ENCODE data around the gene MED27.

Gene MED27

DNA sequence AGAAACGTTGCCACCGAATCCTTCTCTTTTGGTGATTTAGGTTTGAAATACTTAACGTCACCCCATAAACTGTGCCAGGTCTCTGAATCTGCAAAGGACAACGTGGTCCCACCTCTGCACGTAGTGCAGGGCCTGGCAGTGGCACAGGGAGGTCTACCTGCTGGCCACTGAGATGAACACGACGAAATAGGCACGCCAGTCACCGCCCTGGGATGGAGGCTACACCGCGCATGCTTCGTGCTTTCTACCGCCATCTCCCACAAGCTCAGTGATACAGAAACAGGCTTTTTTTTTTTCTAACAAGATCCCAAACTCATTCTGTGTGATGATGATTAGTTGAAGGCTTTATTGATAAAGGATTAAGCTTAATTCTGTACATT, 199.8 kb downstream of the MED27 start:
- DNase-seq (ENCODE audit: low read depth): no peak

DNA sequence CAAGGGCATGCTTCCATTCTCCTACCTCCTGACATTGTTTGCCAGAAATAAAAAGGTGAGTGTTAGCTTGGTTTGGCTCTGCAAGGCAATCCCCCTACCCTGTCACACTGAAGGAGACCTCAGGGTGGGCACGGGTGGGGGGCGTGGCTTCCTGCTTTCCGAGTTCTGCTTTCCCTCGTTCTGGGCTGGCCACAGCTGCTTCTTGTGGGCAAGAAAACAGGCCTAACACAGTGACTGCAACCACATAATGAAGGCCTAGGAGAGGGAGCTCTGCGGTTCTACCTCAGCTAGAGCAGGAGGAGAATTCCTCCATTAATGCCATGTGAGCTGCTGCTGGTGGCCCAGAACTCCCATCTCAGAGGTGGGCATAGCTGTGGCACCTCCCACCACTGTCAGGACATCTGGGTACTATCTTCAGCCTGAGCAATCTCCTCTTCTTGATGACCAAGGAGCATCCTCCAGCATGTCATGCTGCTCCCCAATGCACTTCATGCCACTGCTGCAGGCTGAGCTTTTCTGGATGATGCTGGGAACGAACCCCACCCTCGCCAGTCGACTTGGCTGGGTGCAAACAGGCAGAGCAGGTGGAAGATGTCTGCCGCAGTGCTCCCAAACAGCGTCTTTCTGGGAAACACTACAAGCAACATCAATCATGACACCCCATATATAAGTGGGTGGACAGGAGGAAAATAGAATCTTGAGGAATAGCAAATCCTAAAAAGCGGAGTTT, 200.3 kb downstream of the MED27 start:
- DNase-seq (ENCODE audit: low read depth): no peak

DNA sequence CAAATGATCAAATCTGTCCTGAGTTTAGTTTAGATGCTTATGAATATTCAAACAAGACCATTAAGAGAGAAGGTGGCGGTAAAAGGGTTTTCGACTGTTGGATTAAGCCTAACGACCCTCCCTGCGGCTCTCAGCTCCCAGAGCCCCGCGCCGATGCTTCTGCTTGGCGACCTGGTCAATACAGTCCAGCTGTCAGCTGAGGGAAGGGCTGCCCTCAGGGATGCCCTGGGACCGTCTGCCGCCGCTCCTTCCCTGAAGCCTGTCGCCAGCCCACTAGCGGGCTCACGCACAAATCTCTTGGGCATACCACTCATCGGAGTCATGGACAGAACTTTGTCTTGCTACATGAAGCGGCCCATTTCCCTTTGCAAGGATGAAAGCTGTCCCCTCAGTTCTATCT, 203.2 kb downstream of the MED27 start:
- no peak for DNase-seq (ENCODE audit: low read depth)

DNA sequence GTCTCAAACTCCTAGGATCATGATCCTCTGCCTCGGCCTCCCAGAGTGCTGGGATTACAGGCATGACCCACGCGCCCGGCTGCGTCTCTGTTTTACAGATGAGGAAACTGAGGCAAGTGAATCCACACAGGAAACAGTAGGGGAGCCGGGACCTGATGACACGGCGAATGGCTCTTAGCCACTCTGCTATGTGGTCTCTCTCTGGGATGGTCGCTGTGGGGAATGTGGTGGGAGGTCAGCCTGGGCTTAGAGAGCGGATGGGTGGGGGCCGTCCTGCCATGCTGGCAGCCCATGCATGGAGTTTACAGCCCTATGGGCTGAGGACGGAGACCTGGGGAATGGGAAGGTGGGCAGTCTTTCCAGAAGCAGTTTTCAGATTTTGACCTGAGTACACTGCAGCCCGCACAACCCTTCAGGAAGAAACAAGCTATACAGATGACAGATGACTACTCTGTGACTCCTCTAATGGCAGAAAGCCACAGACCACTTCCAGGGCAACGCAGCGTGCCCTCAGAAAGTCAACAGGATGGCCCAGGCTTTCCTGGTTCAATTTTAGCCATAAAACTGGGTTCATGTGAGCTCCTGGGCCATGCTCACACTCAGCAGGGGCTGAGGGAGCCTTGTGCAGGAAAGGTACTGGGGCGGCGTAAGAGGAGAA, 203.7 kb downstream of the MED27 start:
- DNase-seq (ENCODE audit: low read depth): peak; percentile 85

DNA sequence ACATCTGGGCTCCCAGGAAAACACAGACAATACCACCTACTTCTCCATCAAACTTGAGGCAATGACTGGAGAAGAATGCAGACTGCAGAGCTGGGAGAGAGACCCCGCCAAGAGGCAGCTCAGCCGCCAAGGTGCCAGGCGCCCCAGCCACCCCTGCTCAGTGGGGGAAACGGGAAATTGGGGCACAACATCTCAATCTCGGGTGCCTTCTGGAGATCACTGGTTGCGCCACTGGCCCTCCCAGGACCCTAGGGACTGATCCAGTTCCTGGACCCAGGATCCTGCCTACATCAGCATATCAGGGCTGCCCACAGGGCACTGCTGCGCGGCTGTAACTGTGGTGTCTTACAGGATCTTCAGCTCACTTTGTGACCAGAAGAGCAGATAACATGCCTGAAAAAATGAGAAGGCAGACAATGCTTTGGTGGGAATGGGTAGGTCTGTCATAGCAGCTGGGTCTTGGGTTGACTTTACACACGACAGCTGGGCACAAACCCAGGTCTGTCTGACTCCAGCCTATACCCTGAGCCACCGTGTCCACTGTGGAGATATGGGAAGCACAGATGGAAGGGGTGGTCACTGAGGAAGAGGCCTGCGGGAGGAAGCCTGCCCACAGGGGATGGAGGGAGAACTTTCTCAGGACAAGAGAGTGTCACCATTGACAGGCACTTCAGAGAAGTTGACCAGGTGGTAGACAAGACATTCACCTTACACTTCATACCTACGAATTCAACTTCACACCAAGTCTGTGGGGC, 204.6 kb downstream of the MED27 start:
- DNase-seq (ENCODE audit: low read depth): no peak

DNA sequence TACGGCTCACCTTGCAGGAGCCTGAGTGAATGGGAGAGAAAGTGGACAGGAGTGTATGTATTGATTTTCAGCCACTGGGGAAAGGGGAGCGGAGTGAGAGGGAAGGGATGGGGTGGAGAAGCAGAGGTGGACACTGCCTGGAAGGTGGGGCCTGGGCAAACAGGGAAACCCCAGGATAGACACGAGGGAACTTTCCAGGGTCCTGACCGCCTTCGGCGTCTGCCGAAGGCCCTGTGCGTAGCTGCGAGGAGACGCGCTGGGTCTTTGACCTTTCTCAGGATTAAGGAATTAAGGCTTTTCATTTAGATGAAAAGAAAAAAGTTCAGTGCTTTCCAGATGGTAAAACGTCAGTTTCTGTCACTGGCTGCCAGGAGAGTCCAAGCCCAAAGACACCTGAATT, 205.2 kb downstream of the MED27 start:
- DNase-seq (ENCODE audit: low read depth): no peak

DNA sequence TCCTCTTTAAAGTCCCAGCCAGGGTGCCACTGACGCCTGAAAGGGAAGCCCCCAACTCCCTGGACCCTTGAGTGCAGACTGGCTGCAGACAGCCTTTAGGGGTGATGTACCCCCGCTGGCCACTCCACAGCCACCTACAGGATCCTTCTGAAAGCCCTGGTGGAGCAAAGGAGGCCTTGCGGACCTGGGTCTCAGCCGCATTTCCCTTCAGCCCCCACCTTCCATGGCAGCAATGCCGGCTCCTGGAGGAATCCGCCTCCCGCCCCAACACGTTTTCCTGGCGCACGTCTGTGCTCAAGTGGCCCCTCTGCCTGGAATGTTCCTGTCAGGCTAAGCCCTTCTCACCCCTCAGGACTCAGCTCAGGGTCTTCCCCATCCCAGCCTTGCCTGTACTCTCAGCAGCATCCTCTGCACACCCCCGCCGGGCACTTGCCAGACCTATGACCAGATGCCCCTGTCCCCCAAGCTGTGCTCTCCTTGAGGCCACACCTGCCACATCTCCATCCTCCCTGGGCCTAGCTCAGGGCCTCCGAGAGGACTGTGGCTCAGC, 205.7 kb downstream of the MED27 start:
- DNase-seq (ENCODE audit: low read depth): no peak

DNA sequence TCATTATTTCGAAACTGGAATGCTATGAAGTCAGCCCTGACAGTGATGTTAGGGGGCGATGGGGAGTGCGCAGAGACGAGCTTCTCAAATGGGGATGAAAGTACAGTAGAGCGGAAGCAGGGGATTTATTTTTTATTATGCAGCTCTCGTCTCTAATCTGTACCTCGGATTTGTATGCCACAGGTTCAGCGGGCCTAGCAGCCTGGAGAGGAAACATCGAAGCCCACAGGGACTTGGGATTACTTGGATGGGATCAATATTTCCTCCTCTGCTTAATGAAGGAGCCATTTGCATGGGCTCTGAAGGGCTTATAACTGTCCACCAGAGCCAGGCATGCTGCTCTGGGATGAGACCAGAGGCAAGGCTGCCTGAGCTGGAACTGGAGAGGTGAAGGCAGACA, 206.3 kb downstream of the MED27 start:
- DNase-seq (ENCODE audit: low read depth): no peak

DNA sequence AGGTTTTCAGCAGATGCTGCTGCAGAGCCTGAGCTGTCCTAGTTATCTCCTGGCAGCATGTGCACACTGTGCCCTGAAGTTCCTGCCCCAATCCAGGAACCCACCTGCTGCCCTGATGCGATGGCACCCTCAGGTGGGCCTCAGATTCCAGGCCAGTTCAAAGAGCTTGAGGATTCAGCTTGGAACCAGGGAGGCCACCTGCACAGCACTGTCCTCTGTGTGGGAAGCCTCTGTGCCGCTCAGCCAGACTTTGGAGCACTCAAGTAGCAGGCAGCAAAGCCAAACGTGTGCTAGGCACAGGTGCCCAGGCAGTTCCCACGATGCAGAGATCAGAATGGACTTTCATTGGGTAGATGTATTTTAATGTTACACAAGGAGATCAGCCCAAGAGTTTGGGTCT, 207.0 kb downstream of the MED27 start:
- no peak for DNase-seq (ENCODE audit: low read depth)

DNA sequence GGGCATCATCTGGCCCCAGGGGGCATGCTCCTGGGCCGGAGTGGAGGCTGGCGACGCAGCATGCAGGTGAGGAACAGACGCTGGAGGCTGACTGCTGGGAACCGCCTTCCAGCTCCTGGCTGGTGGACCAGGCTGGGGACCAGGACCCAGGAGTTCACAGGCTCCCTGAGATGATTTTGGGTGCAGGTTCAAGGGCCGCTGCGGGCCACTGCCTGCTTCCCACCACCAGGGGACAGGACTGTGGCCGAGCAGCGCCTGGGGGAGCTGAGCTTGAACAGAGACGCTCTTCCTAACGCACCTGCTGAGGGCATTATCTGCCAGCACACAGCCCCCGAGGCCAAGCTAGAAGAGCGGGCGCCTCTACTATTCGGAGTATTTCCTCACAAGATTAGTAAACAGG, 207.7 kb downstream of the MED27 start:
- DNase-seq (ENCODE audit: low read depth): no peak

DNA sequence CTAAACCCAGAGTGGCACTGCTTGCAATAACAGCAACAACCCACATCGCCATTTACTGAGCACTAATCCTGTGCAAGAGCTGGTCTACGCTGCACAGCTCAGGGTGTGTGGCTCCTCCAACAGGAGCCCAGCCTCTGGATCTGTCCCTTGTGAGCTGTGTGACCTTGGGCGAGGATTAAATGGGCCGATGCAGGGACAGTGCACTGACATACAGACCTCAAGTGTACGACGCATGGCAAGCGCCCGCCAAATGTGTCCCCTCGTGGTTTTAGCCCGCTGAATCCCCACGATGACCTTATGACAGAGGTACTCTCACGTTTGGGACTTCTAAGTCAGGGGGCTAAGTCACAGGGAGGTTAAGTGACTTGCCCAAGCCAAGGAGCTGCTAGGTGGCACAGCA, 209.5 kb downstream of the MED27 start:
- DNase-seq (ENCODE audit: low read depth): no peak

DNA sequence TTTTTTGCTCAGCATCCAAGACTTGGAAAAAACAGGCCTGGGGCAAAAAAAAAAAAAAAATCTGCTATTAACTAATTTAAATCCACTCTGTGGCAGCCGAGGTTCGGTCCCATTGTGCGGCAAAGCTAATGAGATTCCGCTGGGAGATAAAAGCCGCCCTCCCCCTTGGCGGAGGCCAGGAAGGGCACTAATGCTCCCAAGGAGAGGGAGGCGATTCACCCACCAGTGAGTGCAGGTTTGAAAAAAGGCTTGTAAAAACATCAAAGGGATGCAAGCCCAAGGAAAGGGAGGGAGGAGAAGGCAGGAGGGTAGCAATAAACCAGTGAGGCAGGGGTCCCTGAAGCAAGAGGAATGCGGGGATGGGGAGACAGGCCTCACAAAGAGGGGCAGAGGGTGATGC, 210.3 kb downstream of the MED27 start:
- DNase-seq (ENCODE audit: low read depth): no peak

DNA sequence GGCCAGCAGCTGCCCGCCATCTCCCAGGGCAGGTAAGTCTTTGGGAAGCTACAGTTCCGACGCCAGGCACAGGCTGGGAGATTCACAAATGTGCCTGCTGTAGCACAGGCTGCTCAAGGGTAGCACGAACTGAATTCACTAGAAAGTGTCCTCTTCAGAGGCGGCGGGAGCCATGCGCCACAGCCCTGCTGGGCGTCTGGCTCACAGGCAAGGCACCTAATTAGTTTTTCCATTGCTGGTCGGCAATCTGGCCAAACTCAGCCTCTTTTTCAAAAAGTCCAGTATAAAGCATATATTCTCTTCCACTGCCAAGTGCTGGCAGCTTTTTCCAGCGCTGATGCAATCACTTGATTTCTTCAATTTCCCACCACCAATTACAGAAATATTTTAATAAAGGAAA, 210.9 kb downstream of the MED27 start:
- DNase-seq (ENCODE audit: low read depth): no peak

DNA sequence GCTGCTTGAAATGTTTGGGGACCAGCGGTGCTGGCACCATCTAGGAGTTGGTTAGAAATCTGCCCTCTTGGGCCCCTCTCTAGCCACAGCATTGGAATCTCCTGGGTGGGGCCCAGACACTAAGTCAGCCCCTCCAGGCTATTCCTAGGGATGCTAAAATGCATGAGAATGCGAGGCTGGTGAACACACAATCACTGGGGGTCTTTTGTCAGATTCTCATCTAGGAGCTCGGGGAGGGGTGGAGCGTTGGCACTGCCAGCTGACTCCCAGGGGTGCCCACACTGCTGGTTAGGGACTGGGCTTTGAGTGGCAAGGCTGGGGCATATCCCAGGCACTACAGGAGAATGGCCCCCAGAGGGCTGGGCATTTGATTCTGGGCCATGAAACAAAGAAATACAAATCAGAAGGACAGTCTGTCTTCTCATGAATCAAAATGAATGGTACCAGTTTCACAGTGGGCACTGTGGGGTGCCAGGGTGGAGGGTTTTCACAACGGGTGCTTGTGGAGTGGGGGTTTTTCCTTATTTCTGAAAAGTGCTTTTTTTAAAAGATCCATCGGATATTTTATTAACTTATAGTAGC, 212.0 kb downstream of the MED27 start:
- no peak for DNase-seq (ENCODE audit: low read depth)

DNA sequence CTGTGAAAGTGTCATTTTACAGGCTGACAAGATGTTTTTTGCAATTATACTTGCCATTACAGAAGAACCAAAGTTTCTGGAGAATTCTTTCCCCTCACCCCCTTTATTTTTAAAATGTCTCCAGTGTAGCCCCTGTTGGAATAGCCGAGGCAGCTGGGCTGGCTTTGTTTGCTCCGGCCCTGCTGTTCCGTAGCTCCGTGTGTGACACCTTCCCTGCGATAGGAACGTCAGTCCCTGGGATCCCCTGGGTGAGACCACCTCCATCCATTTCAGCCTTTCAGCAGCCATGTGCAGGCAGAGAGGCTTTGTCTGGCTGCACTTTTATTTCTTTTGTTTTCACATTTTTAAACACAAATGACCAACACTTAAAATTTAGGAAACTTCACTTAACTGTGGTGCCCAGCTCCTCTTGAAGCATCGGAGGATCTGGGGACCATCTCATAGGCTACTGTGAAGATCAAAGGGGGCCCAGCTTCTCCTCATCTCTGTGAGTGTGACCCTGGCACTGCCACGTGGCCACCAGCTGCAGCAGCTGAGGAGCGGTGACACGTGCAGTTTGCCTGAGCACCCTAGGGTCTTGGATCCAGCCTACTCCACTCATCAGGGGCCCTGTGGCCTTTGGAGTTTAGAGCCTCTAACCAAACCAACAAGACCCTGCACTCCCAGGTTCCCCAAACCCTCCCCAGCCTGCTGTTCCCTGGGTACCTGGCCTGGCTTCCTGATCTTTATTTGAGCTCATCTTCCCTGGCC, 214.0 kb downstream of the MED27 start:
- no peak for DNase-seq (ENCODE audit: low read depth)

DNA sequence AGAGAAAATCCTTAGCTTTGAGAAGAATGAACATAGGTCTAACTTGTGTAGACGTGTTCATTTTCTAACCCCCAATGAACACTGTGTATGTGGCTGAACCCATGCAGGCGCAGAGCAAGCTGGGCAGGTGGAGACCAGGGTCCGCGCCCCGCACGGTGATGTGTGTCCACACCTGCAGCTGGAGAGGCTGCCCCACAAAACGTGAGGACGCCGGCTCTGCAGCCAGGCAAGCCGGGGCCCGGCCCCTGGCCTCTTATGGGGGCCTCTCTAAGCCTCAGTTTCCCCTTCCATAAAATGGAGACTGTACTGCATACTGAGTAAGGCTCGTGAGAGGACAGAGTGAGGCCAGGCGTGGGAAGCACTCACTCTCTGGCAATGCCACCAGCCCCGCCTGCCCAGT, 215.1 kb downstream of the MED27 start:
- no peak for DNase-seq (ENCODE audit: low read depth)

DNA sequence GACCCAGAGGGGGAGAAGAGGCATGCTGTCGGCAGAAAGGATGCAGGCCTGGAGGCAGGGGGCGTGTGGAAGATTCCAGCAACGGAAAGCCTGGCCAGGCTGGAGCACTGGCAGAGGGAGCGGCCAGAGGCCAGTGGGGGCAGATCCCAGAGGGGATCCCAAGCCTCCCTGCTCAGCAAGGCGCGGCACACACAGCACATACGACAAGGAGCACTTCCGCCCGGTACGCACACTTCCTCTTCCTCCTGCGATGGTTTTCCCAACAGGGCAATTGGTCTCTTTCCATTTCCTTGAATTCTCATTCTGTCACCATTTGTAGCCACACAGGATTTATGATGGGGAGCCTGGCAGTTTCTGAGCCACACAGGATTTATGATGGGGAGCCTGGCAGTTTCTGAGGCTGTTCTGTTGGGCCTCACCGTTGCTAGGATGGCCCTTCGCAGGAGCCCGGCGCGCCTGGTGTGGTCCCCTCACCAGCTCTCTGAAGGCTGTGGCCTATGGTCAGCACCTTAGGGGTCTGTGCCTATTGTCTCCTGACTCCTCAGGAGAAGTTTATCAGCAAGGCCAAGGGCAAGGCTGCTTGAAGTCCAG, 216.3 kb downstream of the MED27 start:
- no peak for DNase-seq (ENCODE audit: low read depth)

DNA sequence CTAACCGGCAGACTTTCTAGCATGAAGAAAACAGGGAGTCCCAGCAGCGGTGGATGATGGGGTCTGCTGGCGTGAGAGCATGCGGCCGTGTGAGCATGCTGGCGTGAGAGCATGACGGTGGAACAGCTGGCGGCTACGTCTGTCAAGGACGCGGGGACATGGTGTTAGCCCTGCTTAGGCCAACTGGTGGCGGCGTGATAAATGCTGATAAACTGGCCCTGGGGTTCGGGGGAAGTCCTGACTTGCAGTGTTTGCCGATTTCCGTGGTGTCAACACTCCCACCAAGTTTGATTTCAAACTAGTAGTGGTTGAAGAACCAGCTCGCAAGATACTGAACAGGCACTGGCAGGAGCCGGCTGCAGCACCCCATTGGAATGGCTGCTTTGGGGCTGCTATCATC, 217.4 kb downstream of the MED27 start:
- no peak for DNase-seq (ENCODE audit: low read depth)

DNA sequence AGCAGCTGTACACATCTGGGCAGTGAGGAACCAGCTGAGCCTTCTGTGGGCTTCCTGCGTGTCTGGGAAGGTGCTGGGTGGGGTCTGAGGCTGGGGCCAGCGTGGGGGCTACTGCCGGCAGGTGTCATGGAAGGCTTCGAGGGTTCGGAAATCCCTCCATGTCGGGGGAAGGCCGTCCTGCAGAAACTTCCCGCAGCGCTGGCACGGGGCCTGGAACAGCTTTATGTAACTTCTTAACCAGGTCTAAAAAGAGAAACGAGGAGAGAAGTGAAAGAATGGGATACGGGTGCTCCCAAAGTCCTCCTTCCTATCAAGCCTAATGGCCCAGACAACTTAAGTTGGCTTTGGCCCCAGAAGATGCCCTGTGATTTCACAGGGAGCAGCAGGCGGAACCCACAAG, 219.2 kb downstream of the MED27 start:
- DNase-seq (ENCODE audit: low read depth): no peak

DNA sequence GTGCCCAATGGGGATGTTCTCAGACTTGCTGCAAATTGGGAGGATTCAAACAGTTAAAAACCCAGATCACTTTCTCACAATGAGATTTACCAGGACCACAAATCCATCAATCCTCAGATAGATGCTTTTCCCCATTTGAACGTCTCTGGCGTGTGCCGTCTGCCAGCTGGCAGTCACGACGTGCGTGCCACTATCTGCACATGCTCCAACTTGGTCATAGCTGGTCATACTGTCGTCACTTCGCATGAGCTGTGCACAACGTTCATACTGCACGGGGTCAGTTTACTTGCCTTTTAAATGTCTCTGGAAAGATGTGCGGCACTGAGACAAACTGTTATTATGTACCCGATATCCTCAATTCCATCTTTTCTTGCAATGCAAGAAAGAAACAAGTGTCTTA, 221.5 kb downstream of the MED27 start:
- DNase-seq (ENCODE audit: low read depth): no peak

DNA sequence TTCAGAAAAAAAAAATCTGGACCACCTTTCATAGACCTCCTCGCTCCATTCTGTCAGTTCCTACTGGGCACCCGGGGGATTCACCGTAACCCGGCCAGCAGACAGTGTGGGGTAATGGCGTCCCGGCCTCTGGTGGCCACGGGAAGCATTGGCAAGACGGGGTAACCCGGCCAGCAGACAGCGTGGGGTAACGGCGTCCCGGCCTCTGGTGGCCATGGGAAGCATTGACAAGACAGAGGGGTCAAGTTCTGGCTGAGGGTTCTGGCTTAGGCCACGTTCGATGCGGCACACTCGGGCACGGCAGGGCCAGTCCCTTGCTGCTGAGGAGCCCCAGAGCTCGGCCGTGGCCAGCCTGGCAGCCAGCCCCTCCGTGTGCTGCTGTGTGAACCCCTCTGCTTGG, 223.6 kb downstream of the MED27 start:
- DNase-seq (ENCODE audit: low read depth): peak; percentile 14

All from ELR (cell line).